ENCODE results near the gene MIDN.

DNA sequence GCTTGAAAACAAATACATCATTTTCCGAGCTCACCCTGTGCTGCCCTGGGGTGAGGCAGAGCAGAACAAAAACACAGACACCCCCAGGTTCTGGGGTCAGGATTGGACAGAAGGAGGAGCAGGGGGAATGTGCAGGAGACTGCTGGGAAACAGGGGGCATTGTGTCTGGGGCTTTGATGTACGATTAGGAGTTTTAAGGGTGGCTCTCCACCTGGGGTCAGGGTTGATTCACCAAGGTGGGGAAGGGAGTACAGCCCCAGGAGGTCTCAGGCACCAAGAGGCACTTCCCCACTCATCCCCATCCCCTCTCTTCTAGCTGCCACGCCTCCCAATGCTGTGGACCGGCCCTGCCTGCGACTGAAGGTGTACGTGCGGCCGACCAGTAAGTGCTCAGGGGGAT is 49.9 kb downstream of the MIDN start:
- TF ChIP-seq, protein P1, sequence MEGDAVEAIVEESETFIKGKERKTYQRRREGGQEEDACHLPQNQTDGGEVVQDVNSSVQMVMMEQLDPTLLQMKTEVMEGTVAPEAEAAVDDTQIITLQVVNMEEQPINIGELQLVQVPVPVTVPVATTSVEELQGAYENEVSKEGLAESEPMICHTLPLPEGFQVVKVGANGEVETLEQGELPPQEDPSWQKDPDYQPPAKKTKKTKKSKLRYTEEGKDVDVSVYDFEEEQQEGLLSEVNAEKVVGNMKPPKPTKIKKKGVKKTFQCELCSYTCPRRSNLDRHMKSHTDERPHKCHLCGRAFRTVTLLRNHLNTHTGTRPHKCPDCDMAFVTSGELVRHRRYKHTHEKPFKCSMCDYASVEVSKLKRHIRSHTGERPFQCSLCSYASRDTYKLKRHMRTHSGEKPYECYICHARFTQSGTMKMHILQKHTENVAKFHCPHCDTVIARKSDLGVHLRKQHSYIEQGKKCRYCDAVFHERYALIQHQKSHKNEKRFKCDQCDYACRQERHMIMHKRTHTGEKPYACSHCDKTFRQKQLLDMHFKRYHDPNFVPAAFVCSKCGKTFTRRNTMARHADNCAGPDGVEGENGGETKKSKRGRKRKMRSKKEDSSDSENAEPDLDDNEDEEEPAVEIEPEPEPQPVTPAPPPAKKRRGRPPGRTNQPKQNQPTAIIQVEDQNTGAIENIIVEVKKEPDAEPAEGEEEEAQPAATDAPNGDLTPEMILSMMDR (IDR thresholded peaks at IDR 0.05 in 4 of 5, conservative IDR thresholded peaks at IDR 0.05 in 1 of 5) = no peak
- no peak for TF ChIP-seq POLR2A (IDR thresholded peaks at IDR 0.05)
